IPS DF 19.7 (cell line): ENCODE results near the gene TTC28.

Experiments used
- DNase-seq: peaks from one replicate; pipeline ENCODE4 v3.0.0-alpha.2; 2013; ENCODE audit warnings: low read depth, low spot score

TTC28 gene

GRCh38 chr22:27989758-27990450, 689.7 kb downstream of the TTC28 start:
- no peak for DNase-seq

GRCh38 chr22:27988704-27989103, 690.9 kb downstream of the TTC28 start:
- no peak for DNase-seq

- no peak for DNase-seq
Measured at GRCh38 chr22:27987557-27987956, 692.1 kb downstream of the TTC28 start.

GRCh38 chr22:27986937-27987336, 692.7 kb downstream of the TTC28 start:
- no peak for DNase-seq

DNA sequence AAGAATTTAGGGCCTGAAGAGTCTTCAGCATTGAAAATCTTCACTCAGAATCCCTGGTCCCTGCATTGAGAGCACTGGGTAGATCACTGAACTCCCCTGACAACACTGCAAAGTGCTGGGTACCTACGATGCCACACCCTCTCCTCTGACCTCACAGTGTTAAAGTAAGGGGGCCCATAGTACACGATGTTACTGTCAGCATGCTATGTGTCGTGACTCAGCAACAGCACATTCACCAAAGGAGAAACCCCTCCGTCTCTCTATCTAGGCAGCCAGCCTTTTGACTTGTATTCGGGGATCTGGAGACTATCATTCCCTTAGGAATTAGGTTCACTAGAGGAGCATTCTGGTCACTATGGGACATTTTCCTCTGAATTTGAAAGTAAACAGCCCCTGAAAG, 693.2 kb downstream of the TTC28 start:
- no peak for DNase-seq

GRCh38 chr22:27985323-27986275, 694.0 kb downstream of the TTC28 start:
- DNase-seq = no peak

GRCh38 chr22:27984723-27985122, 694.9 kb downstream of the TTC28 start:
- DNase-seq = no peak

DNA sequence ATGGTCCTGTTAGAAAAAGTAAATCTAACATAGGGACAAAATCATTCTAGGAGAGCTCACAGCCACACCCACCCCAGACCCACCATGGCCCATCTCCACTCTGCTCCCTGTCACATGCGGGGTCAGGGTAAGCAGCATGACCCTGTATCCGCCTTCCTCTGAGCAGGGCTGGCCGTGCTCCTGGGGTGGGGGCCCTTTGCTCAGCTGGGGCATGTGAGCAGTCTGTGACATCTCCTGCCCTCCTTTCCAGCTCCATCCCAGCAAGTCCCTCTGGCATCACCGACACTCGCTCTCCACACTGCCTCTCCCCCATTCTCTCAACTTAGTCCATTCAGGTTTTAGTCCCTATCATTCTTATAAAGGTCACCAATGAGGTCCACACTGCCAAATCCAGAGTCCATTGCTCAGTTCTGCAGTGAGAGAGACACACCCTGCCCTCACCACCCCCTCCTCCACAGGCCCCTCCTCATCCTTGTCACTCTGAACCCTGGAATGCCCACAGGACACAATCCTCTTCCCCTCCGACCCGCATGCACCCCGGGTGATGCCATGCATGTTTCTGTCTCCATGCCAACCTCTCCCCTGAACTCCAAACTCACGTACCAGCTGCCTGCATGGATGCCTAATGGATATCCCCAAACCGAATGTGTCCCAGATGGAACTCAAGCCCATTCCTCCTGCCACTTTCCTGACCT, 695.5 kb downstream of the TTC28 start:
- no peak for DNase-seq

GRCh38 chr22:27983361-27983791, 696.3 kb downstream of the TTC28 start:
- no peak for DNase-seq

- no peak for DNase-seq
Measured at GRCh38 chr22:27982630-27983180, 696.9 kb downstream of the TTC28 start.

GRCh38 chr22:27982106-27982505, 697.5 kb downstream of the TTC28 start:
- DNase-seq = no peak

- peak; percentile 28 for DNase-seq
Measured at GRCh38 chr22:27980424-27981148, 699.1 kb downstream of the TTC28 start.

- DNase-seq = no peak
Measured at GRCh38 chr22:27978802-27979201, 700.8 kb downstream of the TTC28 start.

- no peak for DNase-seq
Measured at GRCh38 chr22:27978317-27978716, 701.3 kb downstream of the TTC28 start.

- no peak for DNase-seq
Measured at GRCh38 chr22:27976586-27976985, 703.1 kb downstream of the TTC28 start.

- DNase-seq = no peak
Measured at GRCh38 chr22:27975381-27976013, 704.1 kb downstream of the TTC28 start.

- DNase-seq = no peak
Measured at GRCh38 chr22:27973846-27974245, 705.8 kb downstream of the TTC28 start.

- DNase-seq = no peak
Measured at GRCh38 chr22:27972732-27973698, 706.6 kb downstream of the TTC28 start.

- no peak for DNase-seq
Measured at GRCh38 chr22:27971926-27972325, 707.7 kb downstream of the TTC28 start.
